HG03135 (cell line): ENCODE measurements around the gene MRPL50.

Experiments
- ATAC-seq: cut with Tn5 transposase; IDR thresholded peaks from one replicate; pipeline ENCODE4 v1.9.1; 2021; ENCODE audit warnings: mild to moderate bottlenecking, moderate library complexity; ENCODE audit not compliant: unreplicated experiment

MRPL50 gene

DNA sequence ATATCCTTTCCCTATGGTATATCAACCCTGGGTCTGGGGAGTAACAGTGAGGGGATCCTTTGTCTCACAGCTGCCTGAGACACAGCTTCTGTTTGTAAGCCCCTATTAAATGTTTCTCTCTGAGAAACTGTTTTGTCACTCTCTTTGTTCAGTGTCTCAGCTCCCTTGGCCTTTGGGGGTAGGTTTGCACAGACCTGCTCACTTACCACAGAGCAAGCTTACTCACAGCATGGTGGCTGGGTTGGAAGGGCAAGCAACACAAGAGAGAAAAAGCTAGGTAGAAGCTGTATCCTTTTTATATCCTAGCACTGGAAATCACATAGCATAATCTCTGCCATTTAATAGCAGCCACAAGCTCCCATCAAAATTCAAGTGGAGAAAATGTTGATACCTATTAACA lies 18.1 kb downstream of the MRPL50 start:
- no peak for ATAC-seq

- no peak for ATAC-seq
These were observed 22.1 kb downstream of the MRPL50 start for GRCh38 chr9:101376111-101376848.

DNA sequence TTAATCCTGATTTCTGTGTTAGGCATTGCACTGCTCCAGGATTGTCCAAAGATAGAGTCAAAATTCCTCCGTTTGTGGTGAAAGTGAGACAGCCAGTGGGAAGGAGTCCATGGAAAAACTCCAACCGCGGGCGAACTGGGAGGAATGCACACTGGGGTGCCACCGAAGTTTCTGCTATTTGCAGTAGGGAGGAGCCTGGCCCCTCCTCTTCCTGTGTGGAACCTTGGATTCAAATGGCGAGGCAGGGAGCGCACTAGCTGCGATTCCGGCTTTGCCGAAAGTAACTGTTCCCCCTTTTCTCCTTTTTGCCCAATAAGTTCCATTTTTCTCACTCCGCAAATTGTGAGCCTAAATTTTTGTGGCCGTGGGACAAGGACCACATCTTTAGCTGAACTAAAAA lies 22.9 kb downstream of the MRPL50 start:
- ATAC-seq: no peak

DNA sequence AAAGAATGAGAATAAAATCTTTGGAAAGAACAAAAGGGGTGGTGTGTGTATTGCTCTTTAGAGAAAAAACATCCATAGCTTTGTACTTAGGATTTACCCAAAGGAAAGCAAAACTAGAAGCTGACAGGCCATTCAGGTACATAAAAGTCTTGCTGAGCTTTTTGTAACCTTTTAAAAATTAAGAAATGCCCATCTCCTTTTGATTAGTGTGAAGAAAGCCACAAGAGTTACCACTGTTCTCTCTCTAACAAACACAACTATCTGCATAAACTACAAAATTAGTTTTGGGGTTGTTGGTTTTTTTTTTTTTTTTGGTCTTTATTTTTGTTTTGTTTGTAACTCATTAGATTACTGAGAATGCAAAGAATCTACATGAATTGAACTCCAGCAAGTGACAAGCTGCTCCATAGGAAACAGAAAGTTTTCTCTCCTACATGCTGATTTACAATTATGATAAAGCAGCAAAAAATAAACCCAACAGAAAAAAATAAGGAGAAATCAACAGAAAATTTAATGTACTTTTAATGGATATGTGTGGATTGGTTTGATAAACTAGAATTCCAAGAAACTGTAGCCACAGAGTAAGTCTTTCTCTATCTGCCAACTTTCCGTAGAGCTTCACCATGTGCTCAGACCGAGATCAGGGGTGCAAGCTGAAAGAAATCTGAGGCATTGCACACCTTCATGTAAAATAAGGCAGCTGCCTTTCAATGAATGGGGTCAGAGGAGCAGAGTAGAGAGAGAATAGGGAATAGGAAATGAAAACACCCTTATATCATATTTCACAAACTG lies 25.9 kb downstream of the MRPL50 start:
- ATAC-seq: no peak

GRCh38 chr9:101371813-101372212 lies 26.6 kb downstream of the MRPL50 start:
- no peak for ATAC-seq

DNA sequence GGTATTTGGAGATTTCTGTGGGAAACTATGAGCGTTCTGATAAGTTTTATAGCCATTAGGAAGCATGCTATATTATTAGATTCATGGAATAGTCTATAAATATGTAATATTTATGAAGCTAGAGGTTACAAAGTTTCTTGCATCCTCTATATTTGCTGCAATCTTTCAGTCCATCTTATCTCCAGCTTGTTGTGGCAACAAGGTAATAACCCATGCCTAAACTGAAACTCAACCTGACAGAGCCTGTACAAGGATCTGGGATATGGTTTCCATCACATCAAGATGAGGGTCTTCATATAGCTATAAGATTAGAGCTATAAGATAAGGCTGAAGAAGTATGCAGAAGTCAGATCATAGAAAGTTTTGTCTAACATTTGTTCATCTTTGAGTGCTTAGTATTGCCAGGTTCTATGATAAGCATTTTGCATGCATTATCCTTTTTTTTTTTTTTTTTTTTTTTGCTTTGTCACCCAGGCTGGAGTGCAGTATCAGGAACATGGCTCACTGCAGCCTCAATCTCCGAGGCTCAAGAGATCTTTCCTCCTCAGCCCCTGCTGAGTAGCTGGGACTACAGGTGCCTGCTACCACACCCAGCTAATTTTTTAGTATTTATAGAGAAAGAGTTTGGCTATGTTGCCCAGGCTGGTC lies 28.4 kb downstream of the MRPL50 start:
- ATAC-seq: no peak

GRCh38 chr9:101369286-101369685 lies 29.1 kb downstream of the MRPL50 start:
- no peak for ATAC-seq

GRCh38 chr9:101367323-101367722 lies 31.1 kb downstream of the MRPL50 start:
- ATAC-seq: no peak

- ATAC-seq: no peak
These were observed 32.2 kb downstream of the MRPL50 start for GRCh38 chr9:101366038-101366756.

DNA sequence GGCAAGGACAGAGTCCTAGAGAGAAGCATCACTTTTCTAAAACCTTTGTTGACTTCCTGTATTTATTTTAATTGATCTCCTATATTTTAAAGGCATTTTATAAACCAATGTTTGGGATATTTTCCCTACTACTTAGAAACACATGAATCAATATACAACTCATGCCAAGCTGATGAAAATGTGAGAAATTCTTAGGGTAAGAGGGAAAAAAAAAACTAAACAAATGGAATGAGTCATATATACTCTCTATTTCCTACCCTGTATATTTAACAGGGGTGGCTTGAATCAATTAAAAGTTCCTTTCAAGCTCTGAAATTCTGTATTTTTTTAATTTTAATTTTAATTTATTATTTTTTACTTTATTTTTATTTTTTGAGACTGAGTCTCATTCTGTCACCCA lies 33.2 kb downstream of the MRPL50 start:
- no peak for ATAC-seq

DNA sequence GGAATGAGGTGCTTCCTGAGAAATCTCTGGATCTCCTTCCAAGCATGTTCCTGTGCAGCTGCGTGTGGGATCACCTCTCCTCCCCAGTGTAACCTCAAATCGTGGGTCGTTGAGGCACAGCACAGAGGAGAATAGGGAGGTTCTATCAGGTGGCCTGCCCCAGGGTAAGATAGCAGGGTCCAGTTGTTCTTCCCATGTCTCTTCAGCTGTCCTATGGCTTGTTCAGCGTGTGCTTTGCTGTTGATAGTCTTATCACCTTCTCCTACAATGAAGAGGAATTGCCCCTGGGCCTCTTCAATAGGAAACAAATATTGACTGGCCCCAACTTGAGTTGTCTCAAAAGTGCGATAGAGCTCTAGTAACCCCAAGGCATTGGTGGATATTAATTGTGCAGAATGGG lies 36.0 kb downstream of the MRPL50 start:
- no peak for ATAC-seq

DNA sequence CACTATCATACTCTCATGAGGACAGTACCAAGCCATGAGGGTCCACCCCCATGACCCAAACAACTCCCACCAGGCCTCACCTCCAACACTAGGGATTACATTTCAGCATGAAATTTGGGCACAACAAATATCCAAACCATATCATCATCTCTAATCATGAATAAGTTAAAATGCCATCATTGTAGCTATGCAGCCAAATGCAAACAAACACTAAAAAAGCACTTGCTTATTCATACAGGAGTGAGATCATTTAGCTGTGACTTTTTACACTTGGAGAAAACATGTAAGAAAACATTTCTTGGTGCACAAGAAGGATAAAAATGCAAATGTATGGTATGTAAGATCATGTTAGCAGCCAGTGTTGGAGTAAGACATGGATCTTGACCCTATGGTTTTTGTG lies 37.8 kb downstream of the MRPL50 start:
- ATAC-seq: no peak

DNA sequence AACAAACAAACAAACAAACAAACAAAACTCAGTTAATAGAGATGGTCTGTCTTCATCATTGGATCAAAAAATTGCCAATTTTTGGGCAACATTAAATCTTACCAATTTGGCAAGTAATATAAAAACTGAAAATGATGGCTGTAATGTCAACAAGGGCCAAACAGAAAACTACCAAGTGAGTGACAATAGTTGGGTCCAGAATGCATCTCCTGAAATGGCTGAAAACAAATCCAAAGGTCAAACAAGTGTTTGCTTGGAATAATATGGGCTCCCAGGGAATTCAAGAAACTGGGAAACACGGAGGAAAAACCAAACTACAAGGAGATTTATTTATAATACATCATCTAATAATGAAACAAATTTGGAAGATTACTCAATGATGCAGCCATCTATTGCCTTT lies 38.7 kb downstream of the MRPL50 start:
- ATAC-seq: no peak

- ATAC-seq: no peak
These were observed 41.8 kb downstream of the MRPL50 start for GRCh38 chr9:101356619-101357018.

DNA sequence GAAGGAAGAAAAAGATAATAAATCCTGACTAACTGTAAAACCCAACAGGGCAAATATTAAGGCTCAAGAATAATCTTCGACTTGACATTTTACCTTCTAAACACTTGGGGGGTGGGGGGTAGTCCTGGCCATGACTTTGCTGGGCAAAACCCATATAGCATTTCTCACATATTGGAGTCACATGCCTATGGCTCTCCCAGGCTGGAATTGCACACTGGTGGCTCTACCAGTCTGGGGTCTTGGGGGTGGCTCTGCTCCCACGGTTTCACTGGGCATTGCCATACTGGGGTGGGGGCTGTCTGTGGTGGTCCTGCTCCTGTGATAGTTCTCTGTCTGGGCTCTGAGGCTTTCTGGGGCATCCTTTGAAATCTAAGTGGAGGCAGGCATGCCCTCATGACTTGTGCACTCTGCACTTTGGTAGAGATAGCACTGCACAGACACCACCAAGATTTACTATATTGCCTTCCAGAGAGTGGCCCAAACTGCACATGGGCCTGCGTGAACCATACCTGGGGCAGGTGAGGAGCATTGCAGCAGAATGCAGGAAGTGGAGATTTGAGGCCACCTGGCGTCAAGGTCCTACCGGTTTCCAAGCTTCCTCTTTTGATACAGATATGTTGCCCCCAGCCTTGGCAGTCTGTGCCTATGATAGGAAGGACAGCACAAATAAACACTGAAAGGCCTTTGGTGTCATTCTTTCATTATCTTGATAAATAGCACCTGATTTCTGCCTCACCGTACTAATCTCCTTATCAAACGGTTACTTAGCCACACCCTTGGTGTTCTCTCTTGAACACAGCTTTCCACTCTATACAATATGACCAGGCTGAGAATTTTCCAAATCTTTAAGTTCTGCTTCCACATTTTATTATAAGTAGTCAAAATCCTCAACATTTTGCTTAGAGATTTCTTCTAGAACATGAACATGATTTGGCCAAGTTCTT lies 43.4 kb downstream of the MRPL50 start:
- ATAC-seq: no peak

GRCh38 chr9:101354143-101354764 lies 44.2 kb downstream of the MRPL50 start:
- ATAC-seq: no peak

GRCh38 chr9:101353683-101354082 lies 44.7 kb downstream of the MRPL50 start:
- ATAC-seq: no peak

- ATAC-seq: no peak
These were observed 45.4 kb downstream of the MRPL50 start for GRCh38 chr9:101352892-101353463.

- ATAC-seq: no peak
These were observed 48.1 kb downstream of the MRPL50 start for GRCh38 chr9:101350285-101350684.
